Measurements from ENCODE around the gene UQCC2. TPM values are rescaled to one million over a fixed set of nuclear protein-coding genes. Genes with fewer than 3 reads are reported as not detected.

UQCC2 gene
- total and polyA plus RNA-seq, 2 of the 4 experiments (the other 2 are of a cell fraction), result 13.8 to 34.5 TPM

- no peak overlapping the region for H3K14ac ChIP-seq (replicated peaks; ENCODE audit: low read depth, low read length)
- H3K79me1 ChIP-seq (ENCODE audit: low read depth in 1 of 2, low read length in 2 of 2), result no peaks in the 10 kb centered on the region
- no peak overlapping the region for H3K18ac ChIP-seq (ENCODE audit: low read depth, low read length)
- no peak overlapping the region for H4K8ac ChIP-seq (ENCODE audit: low read depth in 2 of 2, low read length in 2 of 2)
- no peak overlapping the region for H2AK5ac ChIP-seq (ENCODE audit: low read depth, low read length)
- H2AFZ ChIP-seq (replicated peaks; ENCODE audit: low read length, poor library complexity), result no peak overlapping the region
- no peaks in the 10 kb centered on the region for H3K9me3 ChIP-seq (ENCODE audit: control insufficient read depth, insufficient read depth, low read length)
- POLR2A ChIA-PET (ENCODE audit: unreplicated experiment), result no interaction called here
- H3K23ac ChIP-seq (ENCODE audit: low read depth, low read length), result no peak overlapping the region
- H3K4me2 ChIP-seq (ENCODE audit: low read depth, low read length), result no peak overlapping the region
- H2BK20ac ChIP-seq (ENCODE audit: low read depth, low read length), result no peak overlapping the region
- H4K91ac ChIP-seq (ENCODE audit: insufficient read depth, low read depth, low read length), result no peak overlapping the region
- BruUV-seq (replicated peaks), result no TSS peak
- H3K4ac ChIP-seq (ENCODE audit: low read depth, low read length), result no peak overlapping the region
- no peaks in the 10 kb centered on the region for H3K9me1 ChIP-seq (ENCODE audit: insufficient read depth, low read length)
- no peak overlapping the region for H2BK120ac ChIP-seq (ENCODE audit: low read depth, low read length)
- H2AK9ac ChIP-seq (replicated peaks; ENCODE audit: low read depth, low read length, poor library complexity), result no peak overlapping the region
- in situ Hi-C loops (cut with MboI; ENCODE audit: low sequenced_read_pairs) (no loop called here), intact Hi-C loops (cut with micrococcal nuclease) (no loop called here), dilution Hi-C loops (cut with HindIII; ENCODE audit: low sequenced_read_pairs, unreplicated experiment) (no loop called here)
- no peaks in the 10 kb centered on the region for H3K4me1 ChIP-seq (ENCODE audit: control insufficient read depth, insufficient read depth, low read length)
- no peaks in the 10 kb centered on the region for H3K36me3 ChIP-seq (ENCODE audit: control insufficient read depth, insufficient read depth, low read length)
- H3K27me3 ChIP-seq (ENCODE audit: control insufficient read depth, insufficient read depth, low read length), result peaks cover 31% of the 10 kb centered on the region
- H4K5ac ChIP-seq (ENCODE audit: low read depth, low read length), result no peak overlapping the region
- H4K20me1 ChIP-seq (ENCODE audit: insufficient read depth, low read length), result no peaks in the 10 kb centered on the region
- H2BK15ac ChIP-seq (ENCODE audit: low read depth, low read length), result no peak overlapping the region
- no peak overlapping the region for H3K9ac ChIP-seq (ENCODE audit: low read depth, low read length)
- no peak overlapping the region for H3K4me3 ChIP-seq (ENCODE audit: insufficient read depth, low read depth, low read length)
- no peak for TF ChIP-seq MAFK (IDR thresholded peaks at IDR 0.05; ENCODE audit: low read depth, low read length)
- TF ChIP-seq USF2 (IDR thresholded peaks at IDR 0.05; ENCODE audit: low read depth, low read length), result no peak
- no peak for TF ChIP-seq CEBPB (IDR thresholded peaks at IDR 0.05; ENCODE audit: low read depth, low read length)
- TF ChIP-seq ELK1 (IDR thresholded peaks at IDR 0.05; ENCODE audit: borderline replicate concordance, low read depth, low read length), result no peak
- TF ChIP-seq NFE2L2 (IDR thresholded peaks at IDR 0.05; ENCODE audit: low read depth, low read length), result no peak
- no peak for TF ChIP-seq FOS (IDR thresholded peaks at IDR 0.05; ENCODE audit: low read depth, low read length)
- no peak for TF ChIP-seq SMC3 (IDR thresholded peaks at IDR 0.05; ENCODE audit: low read depth, low read length)
- TF ChIP-seq RAD21 (IDR thresholded peaks at IDR 0.05; ENCODE audit: low read length), result no peak
- no peak for TF ChIP-seq BHLHE40 (IDR thresholded peaks at IDR 0.05; ENCODE audit: low read depth, low read length)
- no peak for TF ChIP-seq MXI1 (IDR thresholded peaks at IDR 0.05; ENCODE audit: borderline replicate concordance, low read depth, low read length)
- no peak for TF ChIP-seq CHD1 (IDR thresholded peaks at IDR 0.05; ENCODE audit: low read depth, low read length)
- TF ChIP-seq RCOR1 (IDR thresholded peaks at IDR 0.05; ENCODE audit: insufficient replicate concordance, low read length), result no peak
- TF ChIP-seq MAZ (IDR thresholded peaks at IDR 0.05; ENCODE audit: borderline replicate concordance, low read depth, low read length), result no peak
- TF ChIP-seq POLR2A (IDR thresholded peaks at IDR 0.05; ENCODE audit: low read depth, low read length), result no peak
- no peak for TF ChIP-seq RFX5 (IDR thresholded peaks at IDR 0.05; ENCODE audit: low read depth, low read length)
- H2BK5ac ChIP-seq (ENCODE audit: low read depth, low read length, poor library complexity, severe bottlenecking), result no peak overlapping the region
- no peak for ATAC-seq (ENCODE audit: low read depth)
- H3K27ac ChIP-seq (ENCODE audit: insufficient read depth, low read length), result no peak overlapping the region
- no peak overlapping the region for H3K56ac ChIP-seq (ENCODE audit: extremely low read depth, insufficient read depth, low read length)
- 83% methylated on average over 10 of the region's 11 CpGs; no CpG with 5 or more reads in 1 of the 2 experiments for WGBS, 2 experiments (ENCODE audit: extremely low coverage in 2 of 2, insufficient read length in 1 of 2)
- DNase-seq, result no peak
- CTCF ChIA-PET, result interaction anchor here (1.5 kb wide), 1 partner anchor 15 kb away, joined by 3 read pairs; no protein-coding TSS in a partner anchor
Measured at GRCh38 chr6:33728438-33728837, 16.9 kb upstream of the UQCC2 start.

Measured in IMR-90 (cell line).